T-helper 1 cell (primary cell): ENCODE measurements around the gene C1orf21.
"Not testable (repeated sequence)": the region's sequence is repeated elsewhere in the genome, so short reads cannot be mapped to it uniquely, and the experiment has no call there.

Experiments
- DNase-seq, 5 donors: peaks; one replicate each; pipeline ENCODE4 v3.0.0-alpha.2; 2012 to 2020

Gene C1orf21

GRCh38 chr1:184608581-184608980 lies 221.8 kb downstream of the C1orf21 start:
- DNase-seq, result no peak

- no peak for DNase-seq
These were observed 222.2 kb downstream of the C1orf21 start for GRCh38 chr1:184608990-184609389.

GRCh38 chr1:184610876-184611595 lies 224.2 kb downstream of the C1orf21 start:
- no peak for DNase-seq

GRCh38 chr1:184612229-184612628 lies 225.4 kb downstream of the C1orf21 start:
- DNase-seq, result not testable (repeated sequence)

- no peak for DNase-seq
These were observed 227.8 kb downstream of the C1orf21 start for GRCh38 chr1:184614667-184615066.

- DNase-seq, result no peak
These were observed 228.5 kb downstream of the C1orf21 start for GRCh38 chr1:184615301-184615700.

- no peak for DNase-seq
These were observed 229.7 kb downstream of the C1orf21 start for GRCh38 chr1:184616504-184616903.

- no peak for DNase-seq
These were observed 230.7 kb downstream of the C1orf21 start for GRCh38 chr1:184617433-184618029.

GRCh38 chr1:184618851-184619250 lies 232.0 kb downstream of the C1orf21 start:
- DNase-seq, result no peak

GRCh38 chr1:184620469-184620868 lies 233.6 kb downstream of the C1orf21 start:
- no peak for DNase-seq

GRCh38 chr1:184621260-184621659 lies 234.4 kb downstream of the C1orf21 start:
- DNase-seq, result no peak

- DNase-seq, result no peak
These were observed 235.5 kb downstream of the C1orf21 start for GRCh38 chr1:184622136-184622823.

- no peak for DNase-seq
These were observed 236.6 kb downstream of the C1orf21 start for GRCh38 chr1:184623404-184623803.

GRCh38 chr1:184624051-184624450 lies 237.2 kb downstream of the C1orf21 start:
- no peak for DNase-seq

GRCh38 chr1:184624626-184625025 lies 237.8 kb downstream of the C1orf21 start:
- DNase-seq, result no peak

- DNase-seq, result no peak
These were observed 238.4 kb downstream of the C1orf21 start for GRCh38 chr1:184625271-184625670.

- DNase-seq, result no peak
These were observed 239.5 kb downstream of the C1orf21 start for GRCh38 chr1:184626076-184627006.

GRCh38 chr1:184627007-184627341 lies 240.1 kb downstream of the C1orf21 start:
- no peak for DNase-seq

- DNase-seq, result no peak
These were observed 242.4 kb downstream of the C1orf21 start for GRCh38 chr1:184629266-184629665.

GRCh38 chr1:184630679-184631060 lies 243.8 kb downstream of the C1orf21 start:
- DNase-seq, result no peak

- no peak for DNase-seq
These were observed 245.8 kb downstream of the C1orf21 start for GRCh38 chr1:184632415-184633175.

- DNase-seq, result no peak
These were observed 247.0 kb downstream of the C1orf21 start for GRCh38 chr1:184633785-184634184.
